Neural progenitor cell (in vitro differentiated cells): ENCODE measurements around the gene GON4L.

ENCODE experiments used
- CTCF ChIP-seq: fragments of 200-600 bp; sonication (generic); IDR thresholded peaks from 2 replicates; pipeline ENCODE4 v1.5.1; 2017; ENCODE audit warnings: antibody characterized with exemption, mild to moderate bottlenecking
- EZH2 ChIP-seq: fragments of 200-600 bp; sonication (generic); IDR thresholded peaks from 2 replicates; pipeline ENCODE4 v1.6.1; 2017; ENCODE audit warnings: antibody characterized with exemption, mild to moderate bottlenecking, moderate library complexity

- no peak for TF ChIP-seq CTCF
- TF ChIP-seq EZH2 = no peak
Observed at GRCh38 chr1:155835548-155835947, 21.5 kb downstream of the GON4L start.
